ENCODE data around the gene ROMO1. TPM values are rescaled to one million over a fixed set of nuclear protein-coding genes. Genes with fewer than 3 reads are reported as not detected.

The ROMO1 gene
- total and polyA plus RNA-seq, 2 of the 8 experiments (the other 6 are each of a cell fraction or from before 2014, with no cell fraction given): 164 to 702 TPM

DNA sequence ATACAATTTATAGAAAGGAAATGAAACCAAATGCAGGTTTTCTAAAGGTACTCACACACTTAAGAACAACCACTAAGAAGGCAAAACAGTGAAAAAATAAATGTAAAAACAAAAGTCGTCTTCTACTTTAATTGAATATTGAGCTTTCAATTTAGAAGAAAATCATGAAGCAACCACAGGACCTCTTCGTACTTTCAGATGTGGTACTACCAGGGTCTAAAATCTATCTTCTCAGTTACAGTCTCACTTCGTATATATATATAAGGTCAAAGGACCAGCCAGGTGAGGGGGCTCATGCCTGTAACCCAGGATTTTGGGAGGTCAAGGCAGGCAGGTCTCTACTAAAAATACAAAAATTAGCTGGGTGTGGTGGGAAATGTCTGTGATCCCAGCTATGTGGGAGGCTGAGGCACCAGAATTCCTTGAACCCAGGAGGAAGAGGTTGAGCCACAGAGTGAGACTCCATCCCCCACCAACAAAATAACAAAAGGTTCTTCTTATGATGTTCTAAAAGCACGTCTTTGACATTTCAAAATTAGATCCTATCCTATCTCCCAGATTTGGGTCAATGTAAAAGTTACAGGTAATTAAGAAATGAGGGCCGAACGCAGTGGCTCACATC, 12.5 kb downstream of the ROMO1 start:
- FAIRE-seq: no peak
- no peak for TF ChIP-seq HDAC6 (IDR thresholded peaks at IDR 0.05; ENCODE audit: low read depth, low read length)
- TF ChIP-seq, protein P1, sequence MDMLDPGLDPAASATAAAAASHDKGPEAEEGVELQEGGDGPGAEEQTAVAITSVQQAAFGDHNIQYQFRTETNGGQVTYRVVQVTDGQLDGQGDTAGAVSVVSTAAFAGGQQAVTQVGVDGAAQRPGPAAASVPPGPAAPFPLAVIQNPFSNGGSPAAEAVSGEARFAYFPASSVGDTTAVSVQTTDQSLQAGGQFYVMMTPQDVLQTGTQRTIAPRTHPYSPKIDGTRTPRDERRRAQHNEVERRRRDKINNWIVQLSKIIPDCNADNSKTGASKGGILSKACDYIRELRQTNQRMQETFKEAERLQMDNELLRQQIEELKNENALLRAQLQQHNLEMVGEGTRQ (IDR thresholded peaks at IDR 0.05; ENCODE audit: low read length): no peak
- no peak for TF ChIP-seq CREB1 (IDR thresholded peaks at IDR 0.05)
- TF ChIP-seq SUZ12 (IDR thresholded peaks at IDR 0.05; ENCODE audit: low read length): no peak
- no peak for TF ChIP-seq RXRA (IDR thresholded peaks at IDR 0.05; ENCODE audit: insufficient read depth, low read depth, low read length)
- TF ChIP-seq, protein P2, sequence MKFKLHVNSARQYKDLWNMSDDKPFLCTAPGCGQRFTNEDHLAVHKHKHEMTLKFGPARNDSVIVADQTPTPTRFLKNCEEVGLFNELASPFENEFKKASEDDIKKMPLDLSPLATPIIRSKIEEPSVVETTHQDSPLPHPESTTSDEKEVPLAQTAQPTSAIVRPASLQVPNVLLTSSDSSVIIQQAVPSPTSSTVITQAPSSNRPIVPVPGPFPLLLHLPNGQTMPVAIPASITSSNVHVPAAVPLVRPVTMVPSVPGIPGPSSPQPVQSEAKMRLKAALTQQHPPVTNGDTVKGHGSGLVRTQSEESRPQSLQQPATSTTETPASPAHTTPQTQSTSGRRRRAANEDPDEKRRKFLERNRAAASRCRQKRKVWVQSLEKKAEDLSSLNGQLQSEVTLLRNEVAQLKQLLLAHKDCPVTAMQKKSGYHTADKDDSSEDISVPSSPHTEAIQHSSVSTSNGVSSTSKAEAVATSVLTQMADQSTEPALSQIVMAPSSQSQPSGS (IDR thresholded peaks at IDR 0.05; ENCODE audit: low read length): no peak
- no peak for TF ChIP-seq RNF2 (IDR thresholded peaks at IDR 0.05; ENCODE audit: borderline replicate concordance, low read depth, low read length, missing control alignments, poor library complexity, severe bottlenecking)
- no peak for TF ChIP-seq FOSL1 (IDR thresholded peaks at IDR 0.05; ENCODE audit: insufficient read depth, low read depth, low read length)
- no peak for TF ChIP-seq NRF1 (IDR thresholded peaks at IDR 0.05; ENCODE audit: low read depth, low read length)
- TF ChIP-seq SIX5 (IDR thresholded peaks at IDR 0.05; ENCODE audit: low read depth, low read length): no peak

More for the DNA sequence above, 12.5 kb downstream of the ROMO1 start:
- H2BK120ac ChIP-seq (replicated peaks; ENCODE audit: low read depth, low read length): no peak overlapping the region
- H2AK5ac ChIP-seq (ENCODE audit: low read depth, low read length): no peak overlapping the region
- no peak overlapping the region for H4K8ac ChIP-seq (ENCODE audit: extremely low read depth, insufficient read depth, low read length)
- no peak overlapping the region for H3K23ac ChIP-seq (ENCODE audit: insufficient read length)
- no peak overlapping the region for H2BK5ac ChIP-seq (ENCODE audit: low read depth, low read length)
- no peak overlapping the region for H3K18ac ChIP-seq (ENCODE audit: extremely low read depth, low read length)
- H3K79me2 ChIP-seq (ENCODE audit: control insufficient read depth in 1 of 2, insufficient read depth in 2 of 2, low read length in 2 of 2): peaks cover 0 to 55% of the 10 kb centered on the region in 2 experiments; a peak in 2 of 4 replicates
- no peak overlapping the region for H2BK15ac ChIP-seq (ENCODE audit: low read length)
- H2BK12ac ChIP-seq (ENCODE audit: low read depth, low read length): no peak overlapping the region
- H3K14ac ChIP-seq (ENCODE audit: insufficient read length): no peak overlapping the region
- 87% methylated on average over 6 of the region's 6 CpGs; no CpG with 5 or more reads in 1 of the 2 experiments for WGBS, 2 experiments (ENCODE audit: extremely low coverage in 1 of 2, insufficient coverage in 1 of 2, insufficient read length in 1 of 2, insufficient replicate concordance in 2 of 2, low coverage in 1 of 2, low lambda C conversion rate in 2 of 2, missing lambda C conversion rate in 1 of 2)
- H3K79me1 ChIP-seq (ENCODE audit: low read depth, low read length): 0 out of 2 replicates have a peak, but pooled peaks cover 3% of the 10 kb centered on the region
- H3K56ac ChIP-seq (replicated peaks; ENCODE audit: insufficient read length, low read depth, low read length): no peak overlapping the region
- H3K4me2 ChIP-seq (ENCODE audit: insufficient read depth in 1 of 2, low read depth in 2 of 2, low read length in 2 of 2): no peak overlapping the region
- no peaks in the 10 kb centered on the region for H3K4me1 ChIP-seq (replicated peaks in 1 of 4; ENCODE audit: control insufficient read depth in 3 of 4, insufficient read depth in 4 of 4, low read length in 3 of 4)
- H2BK20ac ChIP-seq (ENCODE audit: low read length): no peak overlapping the region
- no peak overlapping the region for H3K4ac ChIP-seq (replicated peaks; ENCODE audit: insufficient read length, low read depth, low read length)
- no peak overlapping the region for H4K91ac ChIP-seq (replicated peaks; ENCODE audit: insufficient read length, low read length)
- no peak overlapping the region for H3K27ac ChIP-seq (ENCODE audit: low read depth, low read length)
- no peaks in the 10 kb centered on the region for H3K9me3 ChIP-seq (ENCODE audit: insufficient read depth in 2 of 2, low read depth in 1 of 2, low read length in 1 of 2)
- H3K36me3 ChIP-seq (ENCODE audit: control insufficient read depth in 2 of 4, insufficient read depth in 4 of 4, low read length in 3 of 4): peaks cover 24 to 99% (median 79%) of the 10 kb centered on the region in 4 experiments
- H2AFZ ChIP-seq (ENCODE audit: low read length): no peak overlapping the region
- peak in 1 of 2 experiments; percentile 33 for DNase-seq (ENCODE audit: low read depth in 1 of 2, low spot score in 2 of 2)
- H3K27me3 ChIP-seq (replicated peaks in 1 of 4; ENCODE audit: control insufficient read depth in 3 of 4, extremely low read depth in 1 of 4, insufficient read depth in 3 of 4, low read length in 3 of 4): no peaks in the 10 kb centered on the region
- ChIA-PET CTCF (ENCODE audit: partially characterized antibody) (interaction anchor here (0.7 to 1.4 kb wide), 4 partner anchors 10 to 498 kb away, joined by 3 to 4 read pairs (median 3); partner anchors contain the start of gene RBM39), POLR2A (ENCODE audit: partially characterized antibody) (interaction anchor here (40.1 to 45.3 kb wide), 2 partner anchors 6 to 19 kb away, joined by 2341 read pairs; partner anchors contain the start of genes NFS1, RBM39 and ROMO1)
- H3K4me3 ChIP-seq (ENCODE audit: extremely low read depth in 1 of 4, insufficient read depth in 2 of 4, low read depth in 3 of 4, low read length in 4 of 4): no peak overlapping the region
- H4K5ac ChIP-seq (ENCODE audit: insufficient read length, low read depth, low read length): no peak overlapping the region
- peaks cover 6 to 7% of the 10 kb centered on the region in 2 experiments for H4K20me1 ChIP-seq (replicated peaks in 1 of 2; ENCODE audit: control insufficient read depth in 1 of 2, insufficient read depth in 2 of 2, low read length in 2 of 2)
- H3K9ac ChIP-seq (replicated peaks in 1 of 4; ENCODE audit: extremely low read depth in 1 of 4, low read depth in 3 of 4, low read length in 3 of 4): no peak overlapping the region
- no peaks in the 10 kb centered on the region for H3K23me2 ChIP-seq (ENCODE audit: low read depth, low read length)
